HG03457 (cell line): ENCODE measurements around the gene FMN2.

Experiments
- ATAC-seq: cut with Tn5 transposase; IDR thresholded peaks from one replicate; pipeline ENCODE4 v1.9.1; 2021; ENCODE audit warnings: moderate number of reproducible peaks; ENCODE audit not compliant: unreplicated experiment

FMN2 gene

GRCh38 chr1:240515505-240515904 lies 423.8 kb downstream of the FMN2 start:
- ATAC-seq: no peak

GRCh38 chr1:240516069-240516468 lies 424.4 kb downstream of the FMN2 start:
- ATAC-seq: no peak

- ATAC-seq: no peak
Measured at GRCh38 chr1:240517891-240518290, 426.2 kb downstream of the FMN2 start.

- no peak for ATAC-seq
Measured at GRCh38 chr1:240522122-240522822, 430.6 kb downstream of the FMN2 start.

GRCh38 chr1:240524356-240525069 lies 432.8 kb downstream of the FMN2 start:
- no peak for ATAC-seq
